GM21723 (cell line): ENCODE data around the gene GARIN5A.

Experiments
- ATAC-seq: cut with Tn5 transposase; IDR thresholded peaks from one replicate; pipeline ENCODE4 v1.9.1; 2021; ENCODE audit warnings: mild to moderate bottlenecking, moderate library complexity; ENCODE audit not compliant: unreplicated experiment

Gene GARIN5A

DNA sequence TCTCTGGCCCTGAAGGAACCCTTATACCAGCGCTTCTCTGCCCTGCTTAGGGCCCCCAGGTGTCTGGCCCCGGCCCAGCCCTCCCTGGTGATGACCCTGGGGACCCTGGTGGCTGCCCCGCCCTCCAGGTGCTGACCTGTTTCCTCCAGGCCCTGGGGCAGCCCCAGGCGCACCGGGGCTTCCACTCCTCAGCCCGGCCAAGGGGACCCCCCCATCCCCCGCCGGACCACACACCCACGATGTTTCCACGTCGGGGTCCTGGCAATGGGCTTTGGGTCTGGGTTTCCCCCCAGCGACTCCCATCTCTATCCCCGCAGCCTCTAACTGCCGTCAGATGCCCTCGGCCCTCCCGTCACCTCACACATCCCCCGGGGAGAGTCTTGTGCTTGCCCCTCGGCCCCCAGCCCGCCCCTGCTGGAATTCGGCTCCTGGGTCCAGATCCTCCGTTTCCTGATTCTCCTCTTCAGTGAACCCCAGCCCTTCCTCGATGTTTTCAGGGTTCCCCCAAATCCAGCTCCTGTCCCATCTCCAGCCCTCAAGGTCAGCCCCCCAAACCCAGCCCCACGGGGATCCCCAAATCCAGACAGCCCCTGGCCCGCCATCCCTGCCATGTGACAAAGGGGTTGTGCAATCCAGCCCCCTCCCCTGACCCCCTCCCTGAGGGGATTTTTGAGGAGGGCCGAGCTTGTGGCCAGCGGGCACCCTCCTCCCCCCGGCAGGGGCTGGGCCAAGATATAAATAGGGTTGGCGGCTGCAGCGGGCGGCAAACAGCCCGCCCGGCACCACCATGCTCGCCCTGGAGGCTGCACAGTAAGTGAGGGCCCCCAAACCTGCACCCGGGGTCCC, 58.2 kb downstream of the GARIN5A start, which contains the start of gene SPIB:
Gene SPIB (plus strand): TSS at position 763 of the 846 bp plus-strand sequence. CDS start 25 bp downstream, at position 788.
- ATAC-seq = no peak

DNA sequence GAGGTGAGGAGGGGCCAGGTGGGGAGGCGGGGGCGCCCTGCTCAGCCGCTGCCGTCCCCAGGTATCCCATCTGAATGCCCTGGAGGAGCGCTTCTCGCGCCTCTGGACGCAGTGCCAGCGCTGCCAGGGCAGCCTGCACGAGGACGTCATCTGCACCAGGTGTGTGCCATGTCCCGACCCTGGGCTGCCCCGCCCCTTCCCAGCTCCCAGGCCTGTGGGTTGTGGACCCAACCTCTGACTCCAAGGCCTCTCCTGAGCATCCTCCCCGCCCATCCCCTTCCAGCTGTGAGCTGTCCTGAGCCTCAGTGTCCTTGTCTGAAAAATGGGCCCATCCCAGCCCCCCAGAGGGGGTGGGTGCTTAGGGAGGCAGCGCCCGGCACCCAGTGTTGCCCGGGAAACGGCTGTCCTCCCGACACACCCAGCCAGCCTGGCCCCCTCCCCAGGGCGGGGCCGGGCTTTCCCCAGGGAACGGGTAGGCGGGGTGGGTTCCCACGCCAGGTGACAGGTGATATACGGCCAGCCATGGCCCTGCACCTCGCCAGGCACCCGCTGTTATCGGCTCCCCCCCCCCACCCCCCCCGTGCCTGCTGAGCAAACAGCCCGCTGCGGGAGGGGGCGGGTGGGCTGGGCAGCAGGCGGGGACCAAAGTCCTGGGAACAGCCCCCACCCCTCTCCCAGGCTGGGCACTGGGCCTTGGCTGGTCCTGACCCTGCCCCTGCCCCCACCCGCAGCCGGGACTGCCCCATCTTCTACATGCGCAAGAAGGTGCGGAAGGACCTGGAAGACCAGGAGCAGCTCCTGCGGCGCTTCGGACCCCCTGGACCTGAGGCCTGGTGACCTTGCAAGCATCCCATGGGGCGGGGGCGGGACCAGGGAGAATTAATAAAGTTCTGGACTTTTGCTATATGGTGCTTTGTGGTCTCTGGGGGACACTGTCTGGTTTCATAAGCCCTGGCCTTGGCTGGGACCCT, 59.3 kb downstream of the GARIN5A start:
- no peak for ATAC-seq
